GM21390 (cell line): ENCODE results near the gene PIK3R1.

Experiments used
- ATAC-seq: cut with Tn5 transposase; IDR thresholded peaks from one replicate; pipeline ENCODE4 v1.9.1; 2021; ENCODE audit not compliant: unreplicated experiment

Gene PIK3R1

GRCh38 chr5:68250661-68251298, 35.2 kb downstream of the PIK3R1 start:
- no peak for ATAC-seq

- ATAC-seq: no peak
Observed at GRCh38 chr5:68251386-68251785, 35.8 kb downstream of the PIK3R1 start.

GRCh38 chr5:68251804-68252522, 36.4 kb downstream of the PIK3R1 start:
- ATAC-seq: no peak

GRCh38 chr5:68252673-68253623, 37.4 kb downstream of the PIK3R1 start:
- ATAC-seq: no peak

DNA sequence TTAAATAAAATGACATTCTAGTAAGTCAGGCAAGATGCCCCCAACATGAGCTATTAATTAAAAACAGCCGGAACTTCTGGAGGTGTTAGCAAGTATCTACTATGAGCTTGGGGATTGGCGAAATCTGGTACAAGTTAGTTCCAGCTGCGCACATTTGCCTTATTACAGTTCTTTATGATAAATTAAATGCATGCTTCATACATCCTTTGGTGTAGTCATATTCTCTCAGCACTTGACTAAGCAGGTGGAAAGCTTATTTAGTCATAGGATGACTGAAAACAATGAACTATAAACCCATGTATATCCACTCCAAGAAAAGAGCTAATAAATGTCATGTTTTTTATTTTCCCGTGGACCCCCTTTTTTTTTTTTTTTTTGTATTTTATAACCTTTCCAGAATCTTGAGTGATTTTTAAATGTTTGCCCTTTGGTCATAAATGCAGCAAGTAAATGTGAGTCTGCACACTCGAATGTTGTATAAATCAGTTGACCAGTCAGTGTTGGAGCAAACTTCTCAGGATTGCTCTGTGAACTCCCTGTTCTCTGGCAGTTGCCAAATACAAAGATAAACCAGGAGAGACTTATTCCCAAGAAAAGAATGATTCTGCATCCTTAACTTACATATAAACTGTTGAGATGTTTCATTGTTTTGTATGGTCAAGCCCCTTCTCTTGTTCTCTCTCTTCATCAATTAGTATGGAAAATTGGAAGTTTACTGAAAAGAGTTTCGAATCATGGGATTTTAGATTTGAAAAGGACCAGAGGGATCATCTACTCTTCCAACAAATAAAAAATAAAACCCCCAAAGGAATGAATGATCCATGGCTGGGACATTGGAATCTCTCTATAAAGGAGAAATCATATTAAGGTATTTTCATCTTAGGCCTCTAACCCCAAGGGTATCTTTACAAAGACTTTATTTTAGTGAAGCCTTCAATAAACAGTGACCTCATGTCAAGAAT, 38.3 kb downstream of the PIK3R1 start:
- ATAC-seq: no peak

DNA sequence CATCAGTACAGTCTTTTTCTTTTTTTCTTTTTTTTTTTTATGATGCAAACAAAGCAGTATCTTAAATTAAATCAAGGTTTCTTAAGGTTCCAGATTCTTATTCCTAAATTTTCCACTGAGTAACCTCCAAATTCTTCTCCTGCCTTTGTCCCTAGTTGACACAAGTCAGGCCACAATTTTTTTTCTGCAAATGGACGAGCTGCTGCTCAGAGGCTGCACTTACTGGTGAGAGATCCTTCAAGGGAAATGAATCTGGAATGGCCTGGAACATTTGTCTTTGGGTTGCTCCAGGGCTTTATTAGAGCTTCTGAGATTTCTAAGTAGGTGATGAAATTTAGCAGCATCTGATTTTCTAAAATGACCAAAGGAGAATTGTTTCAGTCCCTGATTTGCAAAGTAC, 39.3 kb downstream of the PIK3R1 start:
- ATAC-seq: no peak

GRCh38 chr5:68255305-68256120, 40.0 kb downstream of the PIK3R1 start:
- no peak for ATAC-seq

- no peak for ATAC-seq
Observed at GRCh38 chr5:68257210-68257609, 41.7 kb downstream of the PIK3R1 start.

- no peak for ATAC-seq
Observed at GRCh38 chr5:68258531-68258930, 43.0 kb downstream of the PIK3R1 start.

DNA sequence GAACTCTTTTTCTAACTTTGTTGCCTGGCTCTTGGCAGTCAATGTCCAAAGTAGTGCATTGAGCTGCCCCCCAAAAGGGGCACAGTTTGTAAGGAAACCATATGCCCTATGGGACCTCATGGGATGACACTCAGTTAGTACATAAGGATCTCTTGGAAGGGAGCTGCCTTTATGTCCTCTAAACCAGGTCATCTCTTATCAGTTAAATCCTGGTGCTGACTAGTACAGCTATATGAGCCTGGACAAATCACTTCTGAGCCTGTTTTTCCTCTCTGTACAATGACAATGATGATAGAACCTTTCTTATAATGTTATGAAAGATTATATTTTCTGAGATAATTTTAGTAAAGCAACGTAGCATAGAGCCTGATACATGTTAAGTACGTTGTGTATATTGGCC, 44.1 kb downstream of the PIK3R1 start:
- no peak for ATAC-seq

- ATAC-seq: no peak
Observed at GRCh38 chr5:68260467-68260866, 44.9 kb downstream of the PIK3R1 start.

GRCh38 chr5:68261169-68261568, 45.6 kb downstream of the PIK3R1 start:
- ATAC-seq: no peak

DNA sequence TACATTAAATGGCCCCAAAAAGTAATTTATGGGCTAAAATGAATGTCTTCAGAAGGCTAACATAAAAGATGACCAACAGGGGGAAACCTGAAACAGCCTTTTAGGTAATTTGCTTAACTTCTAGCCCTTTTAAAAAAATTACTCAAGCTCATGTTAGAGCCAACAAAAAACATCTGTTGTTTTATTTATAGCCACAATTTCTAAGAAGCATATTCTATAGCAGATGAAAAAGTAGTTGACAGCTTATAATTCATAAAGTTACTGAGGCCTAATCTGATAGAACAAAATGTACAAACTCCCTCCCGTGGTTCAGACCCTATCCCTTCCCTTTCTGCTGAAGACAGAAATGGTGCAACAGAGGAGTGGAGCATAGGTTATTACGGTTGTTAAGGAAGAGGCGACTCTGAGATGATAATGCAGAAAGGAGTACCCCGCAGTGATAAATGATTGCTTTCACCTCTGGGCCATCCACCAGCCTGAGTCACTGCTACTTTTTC, 46.1 kb downstream of the PIK3R1 start:
- ATAC-seq: no peak

DNA sequence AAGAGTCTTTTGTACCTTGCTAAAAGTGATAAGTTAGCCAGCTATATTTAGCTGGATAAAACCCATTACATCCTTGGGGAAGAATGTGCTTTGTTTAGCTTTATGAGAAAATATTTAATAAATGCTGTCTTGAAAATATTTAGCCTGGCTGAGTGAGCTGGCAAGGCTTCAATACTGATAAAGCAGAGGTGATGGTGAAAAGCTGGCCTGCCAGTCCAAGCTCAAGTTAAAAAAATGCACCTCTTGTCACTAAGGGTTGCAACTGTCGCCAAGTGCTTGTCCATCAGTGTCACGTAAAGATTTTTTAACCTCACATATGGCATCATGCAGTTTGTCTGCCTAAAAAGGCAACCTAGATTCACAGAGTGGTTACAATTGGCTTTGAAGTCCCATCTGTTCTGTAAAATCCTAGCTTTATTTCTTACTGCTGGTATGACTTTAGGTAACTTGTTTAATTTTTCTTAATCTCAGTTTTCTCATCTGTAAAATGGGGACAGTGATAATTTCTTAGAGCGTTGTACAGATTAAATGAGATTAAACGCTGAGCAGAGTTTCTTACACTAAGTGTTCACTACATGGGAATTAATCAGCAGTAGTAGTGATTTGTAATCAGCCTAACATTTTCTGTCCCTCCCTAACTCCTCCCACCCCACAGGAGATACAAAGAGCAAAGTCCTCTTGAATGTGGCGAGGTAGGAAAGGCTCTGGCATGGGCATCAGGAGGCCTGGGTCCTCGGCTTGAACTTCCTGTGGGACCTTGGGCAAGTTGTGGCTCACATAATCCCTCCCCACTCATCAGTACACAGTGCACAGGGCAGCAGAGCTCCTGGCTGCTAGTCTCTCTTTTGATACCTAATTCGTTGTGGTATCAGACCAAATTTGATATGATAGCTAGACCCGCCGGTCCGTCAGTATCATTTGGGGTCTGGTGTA, 48.7 kb downstream of the PIK3R1 start:
- ATAC-seq: no peak

- no peak for ATAC-seq
Observed at GRCh38 chr5:68265347-68265746, 49.8 kb downstream of the PIK3R1 start.

- no peak for ATAC-seq
Observed at GRCh38 chr5:68265822-68266395, 50.4 kb downstream of the PIK3R1 start.

DNA sequence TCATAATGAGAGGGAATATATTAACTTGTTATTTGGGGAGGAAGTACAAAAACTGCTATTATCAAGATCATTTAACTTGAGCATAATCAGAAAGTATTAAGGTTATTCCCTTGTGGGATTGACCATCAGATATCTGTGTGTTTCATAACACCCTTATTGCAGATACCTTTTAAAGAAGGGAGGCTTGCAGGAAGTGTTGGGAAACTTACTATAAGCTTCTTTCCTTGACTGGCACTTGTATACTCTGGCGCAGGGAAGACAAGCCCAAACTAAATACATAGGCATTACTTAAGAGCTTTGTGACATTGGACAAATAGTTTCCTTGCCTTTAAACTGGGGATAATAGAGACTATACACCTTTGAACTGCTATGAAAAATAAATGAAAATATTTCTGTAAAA, 50.9 kb downstream of the PIK3R1 start:
- no peak for ATAC-seq

GRCh38 chr5:68267066-68267465, 51.5 kb downstream of the PIK3R1 start:
- no peak for ATAC-seq
